ENCODE measurements around the gene U2AF2. TPM values are rescaled to one million over a fixed set of nuclear protein-coding genes. Genes with fewer than 3 reads are reported as not detected.

Gene U2AF2
- total and polyA plus RNA-seq, 2 of the 4 experiments (the other 2 are of a cell fraction), result 120 to 260 TPM

- Histone ChIP-seq H3K79me1 (ENCODE audit: low read depth in 1 of 2, low read length in 2 of 2) (peaks cover 9 to 24% of the 10 kb centered on the region in 2 experiments; a peak in 2 of 4 replicates), H3K4me3 (ENCODE audit: insufficient read depth, low read depth, low read length) (no peak overlapping the region), H3K36me3 (ENCODE audit: control insufficient read depth, insufficient read depth, low read length) (peaks cover 71% of the 10 kb centered on the region), H2BK20ac (ENCODE audit: low read depth, low read length) (no peak overlapping the region), H4K91ac (ENCODE audit: insufficient read depth, low read depth, low read length) (no peak overlapping the region), H2AFZ (replicated peaks; ENCODE audit: low read length, poor library complexity) (no peak overlapping the region), H2AK9ac (replicated peaks; ENCODE audit: low read depth, low read length, poor library complexity) (no peak overlapping the region), H3K4me1 (ENCODE audit: control insufficient read depth, insufficient read depth, low read length) (no peaks in the 10 kb centered on the region), H2BK15ac (ENCODE audit: low read depth, low read length) (no peak overlapping the region), H3K4me2 (ENCODE audit: low read depth, low read length) (no peak overlapping the region), H3K27ac (ENCODE audit: insufficient read depth, low read length) (no peak overlapping the region), H4K8ac (ENCODE audit: low read depth in 2 of 2, low read length in 2 of 2) (no peak overlapping the region), H3K9ac (ENCODE audit: low read depth, low read length) (no peak overlapping the region), H3K18ac (ENCODE audit: low read depth, low read length) (no peak overlapping the region), H4K20me1 (ENCODE audit: insufficient read depth, low read length) (peaks cover 31% of the 10 kb centered on the region), H2BK5ac (ENCODE audit: low read depth, low read length, poor library complexity, severe bottlenecking) (no peak overlapping the region), H3K27me3 (ENCODE audit: control insufficient read depth, insufficient read depth, low read length) (no peaks in the 10 kb centered on the region), H3K56ac (ENCODE audit: extremely low read depth, insufficient read depth, low read length) (no peak overlapping the region), H4K5ac (ENCODE audit: low read depth, low read length) (no peak overlapping the region), H3K23ac (ENCODE audit: low read depth, low read length) (no peak overlapping the region), H3K9me1 (ENCODE audit: insufficient read depth, low read length) (no peaks in the 10 kb centered on the region), H3K14ac (replicated peaks; ENCODE audit: low read depth, low read length) (no peak overlapping the region), H2AK5ac (ENCODE audit: low read depth, low read length) (no peak overlapping the region), H3K9me3 (ENCODE audit: control insufficient read depth, insufficient read depth, low read length) (no peaks in the 10 kb centered on the region), H3K4ac (ENCODE audit: low read depth, low read length) (no peak overlapping the region), H2BK120ac (ENCODE audit: low read depth, low read length) (no peak overlapping the region)
- BruUV-seq (replicated peaks), result no TSS peak
- CTCF ChIA-PET, result no interaction called here
- TF ChIP-seq POLR2A (IDR thresholded peaks at IDR 0.05; ENCODE audit: low read depth, low read length), result no peak
- no peak for TF ChIP-seq ELK1 (IDR thresholded peaks at IDR 0.05; ENCODE audit: borderline replicate concordance, low read depth, low read length)
- TF ChIP-seq SMC3 (IDR thresholded peaks at IDR 0.05; ENCODE audit: low read depth, low read length), result no peak
- no peak for TF ChIP-seq BHLHE40 (IDR thresholded peaks at IDR 0.05; ENCODE audit: low read depth, low read length)
- TF ChIP-seq USF2 (IDR thresholded peaks at IDR 0.05; ENCODE audit: low read depth, low read length), result no peak
- TF ChIP-seq MAFK (IDR thresholded peaks at IDR 0.05; ENCODE audit: low read depth, low read length), result no peak
- TF ChIP-seq FOS (IDR thresholded peaks at IDR 0.05; ENCODE audit: low read depth, low read length), result no peak
- TF ChIP-seq MXI1 (IDR thresholded peaks at IDR 0.05; ENCODE audit: borderline replicate concordance, low read depth, low read length), result no peak
- no peak for TF ChIP-seq CEBPB (IDR thresholded peaks at IDR 0.05; ENCODE audit: low read depth, low read length)
- no peak for TF ChIP-seq CTCF (conservative IDR thresholded peaks at IDR 0.05; ENCODE audit: low read depth, low read length)
- TF ChIP-seq RAD21 (IDR thresholded peaks at IDR 0.05; ENCODE audit: low read length), result no peak
- TF ChIP-seq NFE2L2 (IDR thresholded peaks at IDR 0.05; ENCODE audit: low read depth, low read length), result no peak
- in situ Hi-C loops (cut with MboI; ENCODE audit: low sequenced_read_pairs), result loop anchor here (25.0 kb wide), 1 partner anchor 447 kb away; the partner anchor contains the start of gene ZNF444
- 98% methylated on average over 8 of the region's 25 CpGs; no CpG with 5 or more reads in 1 of the 2 experiments for WGBS, 2 experiments (ENCODE audit: extremely low coverage in 2 of 2, insufficient read length in 1 of 2)
- intact Hi-C loops (cut with micrococcal nuclease), result no loop called here
- ATAC-seq (ENCODE audit: low read depth) (no peak), DNase-seq (no peak)
- POLR2A ChIA-PET (ENCODE audit: unreplicated experiment), result no interaction called here
- dilution Hi-C loops (cut with HindIII; ENCODE audit: low sequenced_read_pairs, unreplicated experiment), result no loop called here
These were observed 35.4 kb downstream of the U2AF2 start for GRCh38 chr19:55690109-55690768.
